PC-3 (cell line): ENCODE measurements around the gene JAKMIP2. TPM values are rescaled to one million over a fixed set of nuclear protein-coding genes. Genes with fewer than 3 reads are reported as not detected.

Experiments
- ATAC-seq: fragments of 200-7000 bp; cut with Tn5 transposase; 2 replicates; pipeline ENCODE4 v1.9.1; 2020; ENCODE audit warnings: mild to moderate bottlenecking, moderate library complexity
- BruUV-seq: library from RNA; stranded (reverse); fragments of 400-500 nt; replicated peaks from 2 replicates; lab custom pipeline; 2021; lab: Mats Ljungman, UMichigan
- CTCF ChIA-PET: fragments of 300-600 bp; sonication (Branson Sonifier 250); formaldehyde crosslinking; loops from one replicate; lab custom pipeline; 2022; ENCODE audit warnings: antibody characterized with exemption; lab: Charles Lee
- POLR2A ChIA-PET: fragments of 300-600 bp; sonication (Branson Sonifier 250); formaldehyde crosslinking; loops from one replicate; lab custom pipeline; 2022; ENCODE audit warnings: antibody characterized with exemption; ENCODE audit not compliant: unreplicated experiment; lab: Charles Lee
- DNase-seq: peaks from one replicate; pipeline ENCODE4 v3.0.0-alpha.2; 2015
- H2AFZ ChIP-seq: fragments of 300-600 bp; sonication (generic); 2 replicates; pipeline ENCODE4 v1.6.0; 2016; ENCODE audit warnings: antibody characterized with exemption, low read length
- H3F3A ChIP-seq: fragments of 300-600 bp; sonication (generic); one replicate; pipeline ENCODE4 v1.6.0; 2017; ENCODE audit warnings: antibody characterized with exemption, low read length, control low read depth, mild to moderate bottlenecking; ENCODE audit not compliant: unreplicated experiment
- H3K27ac ChIP-seq: fragments of 300-600 bp; sonication (generic); 2 replicates; pipeline ENCODE4 v1.5.1; 2016; ENCODE audit warnings: mild to moderate bottlenecking, low read length
- H3K27me3 ChIP-seq: fragments of 300-600 bp; sonication (generic); 2 replicates; pipeline ENCODE4 v1.6.1; 2016; ENCODE audit warnings: low read length, mixed read lengths
- H3K36me3 ChIP-seq: fragments of 300-600 bp; sonication (generic); 2 replicates; pipeline ENCODE4 v1.6.1; 2016; ENCODE audit warnings: low read depth, mixed run types, low read length, mixed read lengths
- H3K4me1 ChIP-seq: fragments of 300-600 bp; sonication (generic); 2 replicates; pipeline ENCODE4 v1.5.1; 2016; ENCODE audit warnings: low read length; ENCODE audit not compliant: insufficient read depth
- H3K4me2 ChIP-seq: fragments of 300-600 bp; sonication (generic); 2 replicates; pipeline ENCODE4 v1.6.0; 2016; ENCODE audit warnings: low read length
- H3K4me3 ChIP-seq: fragments of 300-600 bp; sonication (generic); 2 replicates; pipeline ENCODE4 v1.5.1; 2016; ENCODE audit warnings: mild to moderate bottlenecking, low read length, mixed read lengths
- H3K79me2 ChIP-seq: fragments of 300-600 bp; sonication (generic); 2 replicates; pipeline ENCODE4 v1.6.1; 2017; ENCODE audit warnings: low read length, mixed read lengths
- H3K9ac ChIP-seq: fragments of 300-600 bp; sonication (generic); 2 replicates; pipeline ENCODE4 v1.6.0; 2016; ENCODE audit warnings: mild to moderate bottlenecking, low read length
- H3K9me2 ChIP-seq: fragments of 300-600 bp; sonication (generic); replicated peaks from 2 replicates; pipeline ENCODE4 v1.6.1; 2016; ENCODE audit warnings: mixed run types, low read length, mixed read lengths
- H3K9me3 ChIP-seq: fragments of 300-600 bp; sonication (generic); 2 replicates; pipeline ENCODE4 v1.6.1; 2016; ENCODE audit warnings: low read length, mixed read lengths
- H4K20me1 ChIP-seq: fragments of 300-600 bp; sonication (generic); 2 replicates; pipeline ENCODE4 v1.6.1; 2016; ENCODE audit warnings: low read length, mixed read lengths
- CTCF ChIP-seq: fragments of 300-600 bp; sonication (generic); conservative IDR thresholded peaks from 2 replicates; pipeline ENCODE4 v1.5.1; 2017; ENCODE audit warnings: antibody characterized with exemption, low read depth, mild to moderate bottlenecking, low read length
- EZH2 ChIP-seq: fragments of 300-600 bp; sonication (generic); IDR thresholded peaks from one replicate; pipeline ENCODE4 v1.6.1; 2017; ENCODE audit warnings: antibody characterized with exemption, mild to moderate bottlenecking, low read length; ENCODE audit not compliant: unreplicated experiment
- EZH2phosphoT487 ChIP-seq: fragments of 300-600 bp; sonication (generic); IDR thresholded peaks from 2 replicates; pipeline ENCODE4 v1.6.1; 2018; ENCODE audit warnings: mild to moderate bottlenecking, antibody characterized with exemption, low read length, borderline replicate concordance
- intact Hi-C: fragments of 100-400 bp; cut with micrococcal nuclease; formaldehyde crosslinking; loops from 2 replicates; pipeline ENCODE4 v1.9.0; 2023
- total RNA-seq: library from RNA; depleted of rRNA; stranded (reverse); fragments of >200 nt; gene quantifications from 2 replicates; pipeline ENCODE4 v1.2.3, GENCODE V29; 2014

Gene JAKMIP2
- total RNA-seq, 1 experiment from 2014 or later = 0.15 TPM

GRCh38 chr5:147611483-147611882 is 171.0 kb downstream of the JAKMIP2 start:
- Histone ChIP-seq H3K9me3 (no peaks in the 10 kb centered on the region), H3K27me3 (peaks cover 9% of the 10 kb centered on the region; the same call in 1 of the 2 replicates), H2AFZ (no peak overlapping the region), H3K36me3 (no peaks in the 10 kb centered on the region), H3K4me3 (no peak overlapping the region), H3K27ac (no peak overlapping the region), H3K9me2 (no peaks in the 10 kb centered on the region), H3K4me2 (no peak overlapping the region), H3K9ac (no peak overlapping the region), H3F3A (no peaks in the 10 kb centered on the region), H3K79me2 (no peaks in the 10 kb centered on the region), H3K4me1 (peaks cover 15% of the 10 kb centered on the region; the same call in 1 of the 2 replicates), H4K20me1 (no peaks in the 10 kb centered on the region)
- no peak for ATAC-seq
- TF ChIP-seq EZH2 (no peak), EZH2phosphoT487 (no peak), CTCF (no peak)
- POLR2A ChIA-PET = no interaction called here
- CTCF ChIA-PET = no interaction called here
- BruUV-seq = no TSS peak
- intact Hi-C loops = no loop called here
- DNase-seq = no peak

- no peak for DNase-seq
- BruUV-seq = no TSS peak
- peaks cover 15% of the 10 kb centered on the region; the same call in 1 of the 2 replicates for H3K4me1 ChIP-seq
- no peak for TF ChIP-seq EZH2
- TF ChIP-seq EZH2phosphoT487 = no peak
- TF ChIP-seq CTCF = no peak
- H3K27ac ChIP-seq = no peak overlapping the region
- no peak for ATAC-seq
- peaks cover 9% of the 10 kb centered on the region; the same call in 1 of the 2 replicates for H3K27me3 ChIP-seq
- H3K9me3 ChIP-seq = no peaks in the 10 kb centered on the region
- H3K36me3 ChIP-seq = no peaks in the 10 kb centered on the region
- no peaks in the 10 kb centered on the region for H4K20me1 ChIP-seq
- intact Hi-C loops = no loop called here
- H3K9me2 ChIP-seq = no peaks in the 10 kb centered on the region
- POLR2A ChIA-PET = interaction anchor here (0.5 kb wide), 1 partner anchor 34 kb away, joined by 5 read pairs; no protein-coding TSS in a partner anchor
- H3K4me2 ChIP-seq = no peak overlapping the region
- no peaks in the 10 kb centered on the region for H3K79me2 ChIP-seq
- H3K4me3 ChIP-seq = no peak overlapping the region
- H3K9ac ChIP-seq = no peak overlapping the region
- H2AFZ ChIP-seq = no peak overlapping the region
- H3F3A ChIP-seq = no peaks in the 10 kb centered on the region
- CTCF ChIA-PET = no interaction called here
Observed at GRCh38 chr5:147610798-147611197, 171.7 kb downstream of the JAKMIP2 start.

- BruUV-seq = no TSS peak
- Histone ChIP-seq H3K27ac (no peak overlapping the region), H3K36me3 (no peaks in the 10 kb centered on the region), H3K4me2 (no peak overlapping the region), H3K9me2 (no peaks in the 10 kb centered on the region), H3K4me3 (no peak overlapping the region), H3K9ac (no peak overlapping the region), H3K79me2 (no peaks in the 10 kb centered on the region), H4K20me1 (no peaks in the 10 kb centered on the region), H2AFZ (no peak overlapping the region), H3K27me3 (0 out of 2 replicates have a peak, but pooled peaks cover 10% of the 10 kb centered on the region), H3F3A (no peaks in the 10 kb centered on the region), H3K9me3 (no peaks in the 10 kb centered on the region), H3K4me1 (no peaks in the 10 kb centered on the region)
- DNase-seq = no peak
- intact Hi-C loops = no loop called here
- POLR2A ChIA-PET = interaction anchor here (0.5 kb wide), 1 partner anchor 497 kb away, joined by 9 read pairs; no protein-coding TSS in a partner anchor
- TF ChIP-seq EZH2phosphoT487 (no peak), CTCF (no peak), EZH2 (no peak)
- CTCF ChIA-PET = no interaction called here
- ATAC-seq = no peak
Observed at GRCh38 chr5:147601652-147602051, 180.9 kb downstream of the JAKMIP2 start.
